Memory B cell (primary cell): ENCODE data around the gene ARF1.

ENCODE experiments used
- ATAC-seq: fragments of 150-1000 bp; cut with Tn5 transposase; 2 replicates; pipeline ENCODE4 v1.10.0; 2021; ENCODE audit warnings: low read depth, mild to moderate bottlenecking, moderate library complexity
- DNase-seq, 2 donors: peaks; one replicate each; pipeline ENCODE4 v3.0.0; 2022; ENCODE audit warnings: low spot score in 2 of 2
- H3K27ac Mint-ChIP-seq: one replicate; pipeline ENCODE4 v1.8.0; 2022; ENCODE audit warnings: mild to moderate bottlenecking, moderate library complexity, mixed read lengths
- H3K27me3 Mint-ChIP-seq: one replicate; pipeline ENCODE4 v1.8.0; 2022; ENCODE audit warnings: mixed read lengths
- H3K36me3 Mint-ChIP-seq: one replicate; pipeline ENCODE4 v1.8.0; 2022; ENCODE audit warnings: mild to moderate bottlenecking, mixed read lengths
- H3K4me1 Mint-ChIP-seq: one replicate; pipeline ENCODE4 v1.8.0; 2022; ENCODE audit warnings: mixed read lengths
- H3K4me3 Mint-ChIP-seq: one replicate; pipeline ENCODE4 v1.8.0; 2022; ENCODE audit warnings: mild to moderate bottlenecking, moderate library complexity, mixed read lengths
- H3K9me3 Mint-ChIP-seq: one replicate; pipeline ENCODE4 v1.8.0; 2022; ENCODE audit warnings: mixed read lengths

Gene ARF1

DNA sequence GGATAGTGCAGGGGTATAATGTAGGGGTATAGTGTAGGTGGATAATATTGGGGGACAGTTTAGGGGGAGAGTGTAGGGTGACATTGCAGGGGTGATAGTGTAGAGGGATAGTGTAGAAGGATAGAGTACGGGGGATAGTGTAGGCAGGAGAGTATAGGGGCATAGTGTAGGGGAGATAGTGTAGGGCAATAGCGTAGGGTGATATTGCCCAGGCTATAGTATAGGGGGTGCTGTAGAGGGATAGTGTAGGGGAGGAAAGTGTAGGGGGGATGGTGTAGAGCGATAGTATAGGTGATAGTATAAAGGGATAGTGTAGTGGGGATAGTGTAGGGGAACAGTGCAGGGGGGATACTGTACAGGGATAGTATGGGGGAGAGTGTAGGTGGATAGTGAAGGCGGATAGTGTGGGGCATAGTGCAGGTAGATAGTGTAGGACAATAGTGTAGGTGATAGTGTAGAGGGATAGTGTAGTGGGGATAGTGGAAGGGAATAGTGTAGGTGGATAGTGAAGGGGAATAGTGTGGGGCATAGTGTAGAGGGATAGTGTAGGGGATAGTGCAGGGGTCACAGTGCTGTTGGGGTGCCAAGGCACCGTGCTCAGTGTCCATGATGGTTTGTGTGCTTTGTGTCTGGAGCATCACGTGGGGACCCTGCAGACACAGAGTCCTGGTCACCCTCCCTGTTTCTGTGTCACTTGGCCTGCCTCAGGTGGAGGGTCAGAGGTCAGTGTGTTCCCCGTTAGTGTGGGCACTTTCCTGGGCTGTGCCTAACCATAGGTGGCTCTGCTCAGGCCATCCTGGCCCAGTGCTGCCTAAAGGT, 10.5 kb upstream of the ARF1 start:
- Mint-ChIP-seq H3K4me1 (peaks cover 30% of the 10 kb centered on the region), H3K9me3 (no peaks in the 10 kb centered on the region), H3K27ac (no peak overlapping the region), H3K27me3 (peaks cover 23% of the 10 kb centered on the region), H3K36me3 (no peaks in the 10 kb centered on the region), H3K4me3 (no peak overlapping the region)
- ATAC-seq = no peak
- no peak for DNase-seq

DNA sequence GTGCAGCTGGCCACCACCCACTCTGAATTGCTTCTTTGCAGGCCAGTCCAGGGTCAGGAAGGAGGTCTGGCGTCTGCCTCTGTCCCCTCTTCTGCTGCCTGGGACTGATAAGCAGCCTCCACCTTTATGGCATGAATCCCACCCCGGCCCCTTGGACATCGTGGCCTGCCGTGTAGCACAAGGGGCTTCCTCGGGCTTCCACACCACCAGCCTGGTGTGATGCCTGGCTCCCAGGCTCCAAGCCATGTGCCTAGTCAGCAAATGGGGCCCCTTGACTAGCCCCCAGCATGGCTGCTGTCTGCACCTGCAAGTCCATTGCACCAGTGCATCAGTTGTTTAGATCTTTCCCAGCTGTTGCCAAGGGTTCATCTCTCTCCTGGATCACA, 9.9 kb upstream of the ARF1 start:
- DNase-seq = no peak
- Mint-ChIP-seq H3K36me3 (no peaks in the 10 kb centered on the region), H3K27ac (no peak overlapping the region), H3K9me3 (no peaks in the 10 kb centered on the region), H3K27me3 (peaks cover 19% of the 10 kb centered on the region), H3K4me1 (peaks cover 33% of the 10 kb centered on the region), H3K4me3 (no peak overlapping the region)
- no peak for ATAC-seq

DNA sequence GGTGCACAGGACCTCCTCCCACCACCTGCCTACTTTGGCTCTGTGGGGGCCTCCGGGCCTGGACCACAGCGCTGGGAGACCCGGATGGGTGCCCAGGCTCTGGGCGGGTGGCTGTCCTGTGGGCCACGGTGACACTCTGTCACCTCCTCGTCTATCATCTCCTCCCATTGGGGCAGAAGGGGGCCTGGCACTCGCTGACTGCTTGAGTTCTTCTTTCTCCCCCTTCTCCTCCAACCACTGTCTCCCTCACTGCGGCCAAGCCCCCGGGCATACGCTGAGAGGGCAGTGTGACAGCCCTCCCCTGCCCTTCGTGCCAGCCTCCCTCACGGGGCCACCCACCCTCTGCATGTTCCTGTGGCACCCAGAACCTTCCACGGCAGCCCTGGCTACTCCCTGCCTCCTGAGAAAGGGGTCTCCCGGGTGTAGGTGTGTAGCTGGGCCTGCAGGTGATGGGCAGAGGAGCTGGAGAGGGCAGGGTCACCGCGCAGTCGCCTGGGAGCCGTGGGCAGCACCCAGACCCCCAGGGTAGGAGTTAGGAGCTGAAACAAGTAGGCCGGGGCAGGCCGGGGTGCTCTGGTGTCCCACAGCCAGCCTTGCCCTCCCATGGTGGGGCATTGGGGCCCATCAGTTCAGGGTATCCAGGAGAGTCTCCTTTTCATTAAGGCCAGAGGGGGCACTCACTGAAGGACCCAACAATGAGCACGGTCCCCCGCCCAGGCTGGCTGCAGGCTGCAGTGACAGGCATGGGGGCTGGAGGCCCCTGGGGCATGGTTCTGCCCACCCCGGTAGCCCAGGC, 9.2 kb upstream of the ARF1 start:
- no peak overlapping the region for H3K4me3 Mint-ChIP-seq
- DNase-seq (no peak), ATAC-seq (no peak)
- H3K27ac Mint-ChIP-seq = no peak overlapping the region
- H3K4me1 Mint-ChIP-seq = peaks cover 33% of the 10 kb centered on the region
- peaks cover 16% of the 10 kb centered on the region for H3K27me3 Mint-ChIP-seq
- H3K36me3 Mint-ChIP-seq = no peaks in the 10 kb centered on the region
- H3K9me3 Mint-ChIP-seq = no peaks in the 10 kb centered on the region

DNA sequence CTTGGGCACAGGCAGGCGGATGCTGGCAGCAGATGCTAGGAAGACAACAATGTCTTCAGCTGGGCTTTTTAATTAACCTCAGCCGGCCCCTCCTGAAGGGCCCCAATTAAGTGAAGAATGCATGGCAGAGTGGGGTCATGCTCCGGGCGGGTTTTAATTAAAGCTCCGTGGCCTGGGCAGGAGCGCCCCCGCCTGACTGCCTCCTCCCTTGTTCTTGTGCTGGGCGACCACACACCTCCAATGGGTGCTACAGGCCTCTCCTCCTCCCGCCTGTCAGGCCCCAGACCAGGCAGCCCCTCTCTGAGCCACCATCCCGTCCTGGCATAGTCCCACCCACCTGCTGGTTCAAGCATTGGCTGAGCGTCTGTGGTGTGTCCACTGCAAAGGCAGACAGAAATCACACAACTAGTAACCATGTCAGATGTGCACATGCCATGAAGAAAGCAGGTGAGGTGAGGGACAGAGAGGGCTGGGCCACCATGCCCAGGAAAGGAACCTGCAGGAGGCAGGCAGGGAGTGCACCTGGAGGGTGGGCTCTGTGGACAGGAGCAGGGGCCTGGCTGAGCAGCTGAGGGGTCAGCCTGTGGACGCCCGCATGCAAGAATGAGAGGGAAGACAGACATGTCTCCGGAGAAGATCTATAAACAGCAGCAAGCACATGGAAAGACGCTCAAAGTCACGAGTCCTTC, 8.5 kb upstream of the ARF1 start:
- Mint-ChIP-seq H3K4me3 (no peak overlapping the region), H3K36me3 (no peaks in the 10 kb centered on the region), H3K9me3 (no peaks in the 10 kb centered on the region), H3K27me3 (peaks cover 11% of the 10 kb centered on the region), H3K27ac (no peak overlapping the region), H3K4me1 (peaks cover 34% of the 10 kb centered on the region)
- DNase-seq (no peak), ATAC-seq (no peak)

DNA sequence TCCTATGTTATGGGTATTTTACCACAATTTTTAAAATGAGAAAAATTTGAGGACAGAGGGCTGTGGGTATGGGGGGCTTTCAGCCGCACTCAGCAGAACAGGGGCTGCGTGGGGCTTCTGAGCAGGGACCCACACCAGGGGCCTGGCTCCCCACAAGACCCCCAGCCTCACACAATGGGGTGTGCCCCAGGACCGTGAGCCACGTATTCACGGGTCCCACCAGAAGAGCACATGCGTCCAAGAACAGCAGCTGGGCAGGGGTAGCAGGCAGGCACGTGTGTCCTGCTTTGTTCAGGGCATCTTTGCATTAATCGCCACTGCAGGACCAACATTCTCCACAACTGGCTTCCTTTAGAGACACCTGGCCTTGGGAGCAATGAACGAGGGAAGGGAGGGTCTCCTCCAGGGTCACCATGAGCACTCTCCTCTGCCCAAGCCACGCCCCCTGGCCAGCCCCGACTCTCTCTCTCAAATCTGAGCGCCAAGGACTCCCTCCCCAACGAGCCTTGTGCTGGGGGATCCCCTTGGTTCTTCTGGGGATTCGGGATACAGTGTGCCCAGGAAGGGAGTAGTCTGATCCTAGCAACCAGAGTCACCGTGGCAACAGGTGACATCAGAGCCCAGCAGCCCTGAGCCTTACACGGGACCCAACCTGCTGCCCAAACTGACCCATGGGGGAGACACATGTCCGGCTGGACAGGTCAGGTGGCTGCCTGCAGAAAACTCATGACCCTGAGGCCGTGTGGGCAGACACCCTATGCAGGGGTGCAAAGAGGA, 7.4 kb upstream of the ARF1 start:
- Mint-ChIP-seq H3K27ac (no peak overlapping the region), H3K36me3 (no peaks in the 10 kb centered on the region), H3K4me1 (peaks cover 34% of the 10 kb centered on the region), H3K4me3 (no peak overlapping the region), H3K9me3 (no peaks in the 10 kb centered on the region), H3K27me3 (peaks cover 6% of the 10 kb centered on the region)
- DNase-seq (no peak), ATAC-seq (no peak)

DNA sequence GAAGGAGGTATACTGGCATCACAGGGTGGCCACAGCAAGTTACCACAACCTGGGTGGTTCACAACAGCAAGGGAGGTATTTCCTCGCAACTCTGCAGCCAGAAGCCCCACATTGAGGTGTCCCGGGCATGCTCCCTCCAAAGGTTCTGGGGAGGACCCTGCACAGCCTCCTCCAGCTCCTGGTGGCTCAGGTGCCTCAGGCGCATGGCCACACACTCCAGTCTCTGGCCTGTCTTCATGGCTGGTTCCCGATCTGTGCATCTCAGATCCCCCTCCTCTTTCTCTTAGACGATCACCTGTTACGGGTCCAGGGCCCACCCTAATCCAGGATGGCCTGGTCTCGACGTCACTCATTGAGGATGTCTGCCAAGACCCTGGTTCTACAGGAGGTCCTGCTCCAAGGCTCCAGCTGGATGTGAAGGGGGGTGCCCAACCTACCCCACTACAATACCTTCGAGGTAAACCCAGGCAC, 6.7 kb upstream of the ARF1 start:
- peaks cover 3% of the 10 kb centered on the region for H3K27me3 Mint-ChIP-seq
- H3K9me3 Mint-ChIP-seq = no peaks in the 10 kb centered on the region
- peaks cover 33% of the 10 kb centered on the region for H3K4me1 Mint-ChIP-seq
- no peaks in the 10 kb centered on the region for H3K36me3 Mint-ChIP-seq
- no peak overlapping the region for H3K27ac Mint-ChIP-seq
- H3K4me3 Mint-ChIP-seq = no peak overlapping the region
- DNase-seq (no peak), ATAC-seq (no peak)

DNA sequence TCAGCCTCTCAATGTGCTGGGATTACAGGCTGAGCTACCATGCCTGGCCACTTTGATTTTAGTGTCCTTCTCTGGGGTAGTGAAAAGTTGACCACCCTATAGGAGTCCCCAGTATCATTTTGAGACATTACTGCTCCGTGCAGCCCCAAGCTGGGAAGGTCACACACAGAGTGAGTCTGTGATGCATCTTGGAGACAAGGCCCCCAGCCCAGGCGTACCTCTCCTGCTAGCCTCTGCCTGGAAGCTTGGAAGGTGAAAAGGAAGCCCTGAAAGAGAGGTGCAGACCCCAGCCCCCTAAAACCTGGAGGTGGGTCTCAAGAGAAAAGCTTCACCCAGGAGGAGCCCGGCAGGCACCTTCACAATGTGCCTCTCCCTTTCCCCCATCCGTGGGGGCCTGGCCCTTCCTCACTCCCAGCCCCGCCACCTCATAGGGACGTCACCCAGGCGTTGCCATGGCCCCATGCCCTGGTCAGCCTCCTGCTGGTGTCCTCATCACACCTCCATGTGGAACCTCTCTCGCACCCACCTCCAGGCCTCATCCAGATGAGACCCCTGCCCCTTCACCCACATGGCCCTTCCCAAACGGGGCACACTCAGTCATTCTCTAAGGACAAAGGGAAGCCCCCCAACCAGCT, 5.6 kb upstream of the ARF1 start:
- Mint-ChIP-seq H3K4me3 (no peak overlapping the region), H3K4me1 (peaks cover 28% of the 10 kb centered on the region), H3K27ac (no peak overlapping the region), H3K36me3 (no peaks in the 10 kb centered on the region), H3K9me3 (no peaks in the 10 kb centered on the region), H3K27me3 (no peaks in the 10 kb centered on the region)
- ATAC-seq = no peak
- DNase-seq = no peak

DNA sequence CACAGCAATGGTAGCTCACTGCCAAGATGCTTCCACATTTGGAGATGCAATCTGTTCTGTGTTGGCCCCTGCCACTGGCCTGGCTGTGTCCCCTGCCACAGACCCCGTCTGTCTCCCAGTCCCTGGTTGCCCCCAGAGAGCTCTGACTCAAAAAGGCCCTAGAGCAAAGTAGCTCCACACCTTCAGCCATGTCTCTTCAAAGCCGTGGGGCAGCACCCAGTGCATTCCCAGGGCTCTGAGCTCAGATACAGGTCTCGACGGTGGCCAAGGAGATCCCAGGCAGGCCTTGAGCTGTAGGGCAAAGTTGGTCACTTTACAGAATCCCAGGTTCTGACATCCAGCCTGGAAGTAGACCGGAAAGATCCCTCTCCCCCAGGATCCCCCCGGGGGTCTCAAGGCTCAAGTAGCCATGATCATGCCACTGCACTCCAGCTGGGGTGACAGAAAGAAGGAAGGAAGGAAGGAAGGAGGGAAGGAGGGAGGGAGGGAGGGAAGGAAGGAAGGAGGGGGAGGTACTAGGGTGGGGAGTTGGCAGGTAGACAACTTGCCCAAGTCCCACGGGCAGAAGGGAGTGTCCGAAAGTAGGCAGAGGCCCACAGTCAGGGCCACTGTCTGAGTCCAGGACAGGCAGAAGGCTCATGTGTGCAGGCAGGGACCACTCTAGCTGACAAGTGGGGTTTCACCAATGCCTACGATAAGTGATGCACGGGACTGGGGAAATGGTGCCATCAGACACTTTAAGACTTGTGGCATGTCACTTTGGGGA, 4.8 kb upstream of the ARF1 start:
- no peaks in the 10 kb centered on the region for H3K36me3 Mint-ChIP-seq
- no peak for ATAC-seq
- no peaks in the 10 kb centered on the region for H3K27me3 Mint-ChIP-seq
- H3K4me1 Mint-ChIP-seq = peaks cover 24% of the 10 kb centered on the region
- H3K9me3 Mint-ChIP-seq = no peaks in the 10 kb centered on the region
- H3K4me3 Mint-ChIP-seq = no peak overlapping the region
- DNase-seq = no peak
- H3K27ac Mint-ChIP-seq = no peak overlapping the region

DNA sequence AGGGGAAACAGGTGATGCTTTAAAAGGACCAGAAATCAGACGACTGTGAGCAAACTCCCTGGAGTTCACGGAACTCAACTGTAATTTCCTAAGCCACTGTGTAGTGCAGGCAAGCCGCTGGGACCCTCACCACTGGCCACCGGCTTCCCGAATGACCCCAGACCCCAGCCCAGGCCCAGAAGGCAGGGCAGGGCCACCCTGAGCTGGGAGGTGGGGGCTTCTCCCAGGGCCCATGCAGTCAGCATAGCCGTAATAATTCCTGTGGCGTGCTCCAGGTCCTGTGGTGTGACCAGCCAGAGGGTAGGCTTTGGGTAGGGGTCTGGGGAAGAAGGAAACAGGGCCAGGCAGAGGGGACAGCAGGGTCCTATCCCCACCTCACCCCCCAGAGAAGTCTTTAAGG, 3.5 kb upstream of the ARF1 start:
- Mint-ChIP-seq H3K4me1 (peaks cover 25% of the 10 kb centered on the region), H3K36me3 (no peaks in the 10 kb centered on the region), H3K9me3 (no peaks in the 10 kb centered on the region), H3K4me3 (no peak overlapping the region), H3K27me3 (no peaks in the 10 kb centered on the region), H3K27ac (no peak overlapping the region)
- no peak for ATAC-seq
- no peak for DNase-seq

DNA sequence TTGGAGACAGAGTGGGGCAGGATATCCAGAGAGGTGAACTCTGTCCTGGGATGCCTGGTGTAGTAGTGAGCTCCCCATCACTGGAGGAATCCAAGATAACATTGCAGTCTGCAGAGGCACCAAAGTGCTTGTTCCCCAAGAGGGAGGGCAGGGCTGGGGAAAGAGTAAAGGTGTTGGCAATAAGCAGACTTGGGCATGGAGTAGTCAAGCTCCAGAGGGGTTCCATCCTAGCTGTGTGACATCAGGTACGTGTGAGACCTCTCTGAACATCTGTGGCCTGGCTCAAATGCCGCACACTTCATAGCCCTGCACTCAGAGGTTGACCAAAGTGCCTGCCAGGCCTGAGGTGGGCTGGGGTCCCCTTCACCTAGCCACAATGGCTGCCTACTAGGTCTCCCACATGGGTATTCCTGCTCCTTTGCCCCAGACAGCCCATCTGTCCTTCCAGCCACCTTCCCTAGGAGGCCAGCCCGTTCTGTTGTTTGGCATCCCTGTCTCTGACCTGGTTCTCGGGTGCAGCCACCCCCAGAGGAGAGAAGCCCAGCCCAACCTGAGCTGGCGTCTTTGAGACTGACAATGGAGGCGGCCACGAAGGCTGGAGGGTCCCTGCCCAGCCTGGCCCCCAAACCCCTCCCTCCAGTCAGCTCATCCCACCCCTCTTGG, 2.8 kb upstream of the ARF1 start:
- Mint-ChIP-seq H3K27ac (no peak overlapping the region), H3K9me3 (no peaks in the 10 kb centered on the region), H3K4me1 (peaks cover 27% of the 10 kb centered on the region), H3K36me3 (no peaks in the 10 kb centered on the region), H3K27me3 (no peaks in the 10 kb centered on the region), H3K4me3 (no peak overlapping the region)
- DNase-seq (no peak), ATAC-seq (no peak)

DNA sequence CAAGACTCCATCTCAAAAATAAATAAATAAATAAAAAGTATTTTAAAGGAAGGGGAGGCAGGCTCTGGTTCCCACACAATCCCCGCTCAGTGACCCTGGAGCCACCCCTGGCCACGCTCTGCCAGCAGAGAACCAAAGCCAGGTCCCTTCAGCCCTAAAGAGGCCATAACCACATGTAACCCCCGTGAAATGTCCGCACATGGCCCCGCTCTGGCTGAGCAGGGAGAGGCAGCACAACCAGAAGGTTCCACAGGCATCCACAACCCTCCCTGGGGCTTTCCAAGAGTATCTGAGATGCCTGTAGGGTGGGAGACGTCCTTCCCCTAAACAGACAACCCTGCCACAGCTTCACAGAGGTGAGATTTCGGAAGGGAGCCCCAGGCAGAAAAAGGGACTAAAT, 1.4 kb upstream of the ARF1 start:
- Mint-ChIP-seq H3K36me3 (peaks cover 2% of the 10 kb centered on the region), H3K27ac (peak overlapping the region; percentile 92), H3K4me1 (peaks cover 40% of the 10 kb centered on the region), H3K4me3 (peak overlapping the region; percentile 88), H3K9me3 (no peaks in the 10 kb centered on the region), H3K27me3 (no peaks in the 10 kb centered on the region)
- ATAC-seq (no peak), DNase-seq (no peak)

DNA sequence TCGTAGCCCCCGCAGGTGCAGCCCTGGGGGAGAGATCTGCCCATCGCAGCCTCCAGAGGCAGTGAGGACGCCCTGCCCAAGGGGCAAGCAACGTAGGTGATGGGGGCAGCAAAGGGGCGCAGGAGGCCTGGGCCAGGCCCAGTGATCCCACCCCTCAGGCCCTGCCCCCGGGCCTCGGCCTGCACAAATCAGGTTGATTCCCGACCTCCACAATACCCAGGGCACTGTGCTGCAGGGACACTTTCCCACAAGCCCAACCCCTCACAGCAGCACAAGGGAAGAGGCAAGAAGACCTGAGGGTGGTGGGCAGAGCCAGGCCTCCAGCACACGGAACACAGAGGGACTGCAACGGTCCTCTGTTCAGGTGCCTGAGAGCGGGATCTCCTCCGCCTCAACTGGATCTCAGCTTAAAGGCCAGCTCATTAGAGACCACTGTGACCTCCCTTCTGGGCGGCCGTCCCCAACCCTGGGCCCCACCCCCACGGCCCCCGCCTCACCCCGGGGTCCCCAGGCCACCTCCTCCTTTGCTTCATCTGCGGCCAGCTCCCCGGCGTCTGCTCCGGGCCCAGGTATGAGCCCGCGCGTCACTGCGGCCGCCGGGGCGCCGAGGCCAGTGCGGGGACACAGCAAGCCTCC, 812 bp upstream of the ARF1 start:
- ATAC-seq (no peak), DNase-seq (peak in 1 of 2 donors; percentile 41)
- Mint-ChIP-seq H3K4me3 (peak overlapping the region; percentile 88), H3K9me3 (no peaks in the 10 kb centered on the region), H3K27ac (peak overlapping the region; percentile 92), H3K27me3 (no peaks in the 10 kb centered on the region), H3K36me3 (peaks cover 2% of the 10 kb centered on the region), H3K4me1 (peaks cover 42% of the 10 kb centered on the region)
